Testis (tissue), 2 donors: ENCODE measurements around the gene IRF1.

Source experiments
- POLR2A ChIP-seq: fragments of 450-650 bp; IDR thresholded peaks from one replicate; pipeline ENCODE4 v1.6.1; 2017; ENCODE audit warnings: antibody characterized with exemption, mild to moderate bottlenecking, moderate library complexity
- TF ChIP-seq, protein P1 (sequence below), 3 experiments: fragments of 450-650 bp in 2 of 3; fragments of 200-600 bp in 1 of 3; sonication (generic) in 1 of 3; IDR thresholded peaks; one replicate each; pipeline ENCODE4 v1.5.1; 2016 to 2019; ENCODE audit warnings: antibody characterized with exemption in 3 of 3, mild to moderate bottlenecking in 2 of 3, moderate library complexity in 1 of 3

GRCh38 chr5:132458651-132459030 is 31.9 kb downstream of the IRF1 start:
- TF ChIP-seq, protein P1, sequence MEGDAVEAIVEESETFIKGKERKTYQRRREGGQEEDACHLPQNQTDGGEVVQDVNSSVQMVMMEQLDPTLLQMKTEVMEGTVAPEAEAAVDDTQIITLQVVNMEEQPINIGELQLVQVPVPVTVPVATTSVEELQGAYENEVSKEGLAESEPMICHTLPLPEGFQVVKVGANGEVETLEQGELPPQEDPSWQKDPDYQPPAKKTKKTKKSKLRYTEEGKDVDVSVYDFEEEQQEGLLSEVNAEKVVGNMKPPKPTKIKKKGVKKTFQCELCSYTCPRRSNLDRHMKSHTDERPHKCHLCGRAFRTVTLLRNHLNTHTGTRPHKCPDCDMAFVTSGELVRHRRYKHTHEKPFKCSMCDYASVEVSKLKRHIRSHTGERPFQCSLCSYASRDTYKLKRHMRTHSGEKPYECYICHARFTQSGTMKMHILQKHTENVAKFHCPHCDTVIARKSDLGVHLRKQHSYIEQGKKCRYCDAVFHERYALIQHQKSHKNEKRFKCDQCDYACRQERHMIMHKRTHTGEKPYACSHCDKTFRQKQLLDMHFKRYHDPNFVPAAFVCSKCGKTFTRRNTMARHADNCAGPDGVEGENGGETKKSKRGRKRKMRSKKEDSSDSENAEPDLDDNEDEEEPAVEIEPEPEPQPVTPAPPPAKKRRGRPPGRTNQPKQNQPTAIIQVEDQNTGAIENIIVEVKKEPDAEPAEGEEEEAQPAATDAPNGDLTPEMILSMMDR (IDR thresholded peaks at IDR 0.05) = no peak
- TF ChIP-seq POLR2A = no peak
